H54 (cell line): Measurements from ENCODE around the gene LRMDA.
"Not testable (repeated sequence)": the region's sequence is repeated elsewhere in the genome, so short reads cannot be mapped to it uniquely, and the experiment has no call there.

Experiments used
- DNase-seq: peaks from one replicate; pipeline ENCODE4 v3.0.0; 2011; ENCODE audit warnings: low spot score, mixed read lengths; ENCODE audit not compliant: insufficient read length
- FAIRE-seq: peaks from 3 replicates; lab custom pipeline; 2011; peaks lifted over from hg19 to GRCh38; lab: Jason Lieb, UNC
- POLR2A ChIP-seq: IDR thresholded peaks from 2 replicates; pipeline ENCODE4 v1.6.1; 2011; ENCODE audit warnings: low read depth, mild to moderate bottlenecking, low read length

Gene LRMDA

DNA sequence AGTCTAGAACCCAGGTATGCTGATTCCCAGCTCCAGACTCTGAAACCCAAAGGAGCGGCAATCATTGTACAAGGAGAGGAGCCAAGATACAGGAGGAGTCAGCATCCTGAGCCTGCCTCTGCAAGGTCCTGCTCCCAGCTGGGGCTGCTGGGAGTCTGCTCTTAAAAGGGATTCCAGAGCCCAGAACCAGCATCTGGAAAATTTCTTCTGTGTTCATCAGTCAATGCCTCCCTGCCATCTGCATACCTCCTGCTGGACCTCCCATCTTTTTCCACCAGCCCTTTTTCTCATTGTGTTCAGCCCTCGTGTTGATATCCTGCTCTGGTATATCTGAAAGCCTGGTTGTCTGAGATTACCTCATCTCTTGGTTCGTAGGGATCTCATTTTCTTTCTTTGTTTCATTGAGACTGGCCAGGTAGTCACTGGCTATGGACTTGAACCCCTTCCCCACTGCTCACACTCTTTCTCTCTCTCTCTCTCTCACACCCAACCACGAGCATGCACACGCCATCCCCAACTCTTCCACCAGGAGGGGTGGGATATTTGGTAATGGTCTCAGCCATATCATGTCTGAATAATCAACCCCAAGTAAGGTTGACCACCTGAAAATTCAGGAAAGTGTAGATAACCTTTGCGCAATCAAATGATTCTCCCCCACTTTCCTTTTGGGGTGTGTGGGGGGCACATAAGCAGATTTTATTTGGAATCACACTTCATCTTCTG is 608.8 kb downstream of the LRMDA start:
- FAIRE-seq: no peak
- no peak for TF ChIP-seq POLR2A
- no peak for DNase-seq

- DNase-seq: no peak
- no peak for TF ChIP-seq POLR2A
- FAIRE-seq: no peak
Observed at GRCh38 chr10:76040830-76041220, 609.4 kb downstream of the LRMDA start.

- no peak for TF ChIP-seq POLR2A
- FAIRE-seq (no peak), DNase-seq (no peak)
Observed at GRCh38 chr10:76041551-76041950, 610.1 kb downstream of the LRMDA start.

DNA sequence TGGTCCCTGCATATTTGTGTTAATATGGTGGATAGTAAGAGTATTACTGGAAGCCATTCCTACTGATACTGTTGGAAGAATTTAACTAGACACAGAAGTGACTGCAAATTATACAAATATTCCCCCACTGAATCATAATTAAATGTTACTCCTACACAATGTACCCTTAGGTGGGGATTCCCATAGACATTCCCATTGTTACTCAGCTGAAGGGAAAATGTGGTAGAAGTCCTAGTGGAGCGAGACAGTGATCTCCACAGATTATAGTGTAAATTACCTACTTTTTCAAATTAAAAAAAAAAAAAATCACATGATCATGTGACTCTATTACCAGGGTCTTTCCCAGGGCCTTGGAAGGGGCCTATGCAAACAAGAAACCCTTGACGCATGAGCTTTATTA is 611.8 kb downstream of the LRMDA start:
- TF ChIP-seq POLR2A: no peak
- FAIRE-seq (no peak), DNase-seq (no peak)

DNA sequence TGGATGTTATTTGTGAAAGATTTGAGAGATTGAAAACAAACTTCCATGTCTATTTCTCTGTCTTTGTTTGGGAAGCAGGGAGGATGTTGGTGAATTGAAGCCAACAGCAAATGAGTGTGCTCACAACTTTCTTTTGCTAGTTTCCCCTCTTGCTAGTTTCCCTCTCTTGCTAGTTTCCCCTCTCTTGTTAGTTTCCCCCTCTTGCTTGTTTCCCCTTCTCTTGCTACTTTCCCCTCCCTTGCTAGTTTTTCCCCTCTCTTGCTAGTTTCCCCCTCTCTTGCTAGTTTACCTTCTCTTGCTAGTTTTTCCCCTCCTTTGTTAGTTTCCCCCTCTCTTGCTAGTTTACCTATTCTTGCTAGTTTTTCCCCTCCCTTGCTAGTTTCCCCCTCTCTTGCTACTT is 613.3 kb downstream of the LRMDA start:
- no peak for TF ChIP-seq POLR2A
- DNase-seq (no peak), FAIRE-seq (no peak)

- DNase-seq (no peak), FAIRE-seq (no peak)
- no peak for TF ChIP-seq POLR2A
Observed at GRCh38 chr10:76045174-76045573, 613.8 kb downstream of the LRMDA start.

DNA sequence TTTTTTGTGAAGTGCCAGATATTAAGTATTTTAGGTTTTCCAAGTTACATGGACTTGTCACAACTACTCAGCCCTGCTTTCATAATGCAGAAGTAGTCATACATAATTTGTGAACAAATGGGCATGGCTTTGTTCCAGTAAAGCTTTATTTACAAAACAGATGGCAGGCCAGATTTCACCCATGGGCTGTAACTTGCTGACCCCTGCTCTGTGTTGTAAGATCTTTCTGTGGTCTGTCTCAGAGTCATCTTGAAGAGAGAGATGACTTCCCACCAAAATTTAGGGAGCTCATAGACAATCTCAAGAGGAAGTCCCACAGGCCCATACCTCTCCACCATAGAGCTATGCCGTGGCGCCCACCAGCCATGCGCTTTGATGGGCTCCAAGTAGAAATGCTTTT is 616.1 kb downstream of the LRMDA start:
- DNase-seq: no peak
- TF ChIP-seq POLR2A: no peak
- FAIRE-seq: no peak

GRCh38 chr10:76049581-76050290 is 618.3 kb downstream of the LRMDA start:
- no peak for TF ChIP-seq POLR2A
- FAIRE-seq (no peak), DNase-seq (no peak)

- DNase-seq: no peak
- no peak for FAIRE-seq
- no peak for TF ChIP-seq POLR2A
Observed at GRCh38 chr10:76050291-76050625, 618.8 kb downstream of the LRMDA start.

- TF ChIP-seq POLR2A: no peak
- DNase-seq: no peak
- no peak for FAIRE-seq
Observed at GRCh38 chr10:76051007-76051936, 619.8 kb downstream of the LRMDA start.

DNA sequence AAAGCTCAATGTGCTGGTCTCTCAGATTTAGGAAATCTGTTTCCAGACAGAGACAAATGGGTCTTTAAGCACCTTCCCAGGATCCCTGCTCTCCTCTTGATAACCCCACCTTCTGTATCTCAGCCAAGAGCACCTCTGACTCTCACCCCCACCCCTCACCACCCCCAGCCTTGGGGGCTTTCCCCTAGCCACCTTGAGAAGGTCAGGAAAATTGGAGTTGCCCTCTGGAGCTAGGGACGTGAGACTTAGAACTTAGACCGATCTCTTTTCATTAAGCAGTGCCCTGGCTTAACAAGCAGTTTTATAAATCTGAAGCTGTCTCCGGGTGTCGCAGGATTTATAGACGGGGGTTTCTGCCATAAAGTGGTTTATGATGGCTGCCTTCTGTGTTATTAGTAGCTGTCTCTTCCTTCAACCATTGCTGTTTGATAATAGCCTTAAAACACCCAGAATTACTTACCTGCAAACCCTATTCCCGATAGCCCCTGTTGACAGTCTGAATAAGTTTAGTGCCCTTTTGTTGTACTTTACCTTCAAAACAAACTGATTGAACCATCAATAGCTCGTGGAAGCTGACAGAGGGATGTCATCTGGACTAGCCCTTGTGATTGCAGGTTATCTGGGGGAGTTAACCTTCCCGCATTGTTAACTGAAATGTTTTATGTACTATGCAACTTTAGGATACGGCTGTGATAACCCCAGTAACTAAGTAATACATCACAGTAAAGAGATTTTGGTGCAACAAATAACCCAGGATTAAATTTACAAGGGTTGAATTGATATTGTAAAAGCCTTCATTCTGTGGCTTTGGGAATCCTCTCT is 621.5 kb downstream of the LRMDA start:
- TF ChIP-seq POLR2A: no peak
- no peak for FAIRE-seq
- no peak for DNase-seq

DNA sequence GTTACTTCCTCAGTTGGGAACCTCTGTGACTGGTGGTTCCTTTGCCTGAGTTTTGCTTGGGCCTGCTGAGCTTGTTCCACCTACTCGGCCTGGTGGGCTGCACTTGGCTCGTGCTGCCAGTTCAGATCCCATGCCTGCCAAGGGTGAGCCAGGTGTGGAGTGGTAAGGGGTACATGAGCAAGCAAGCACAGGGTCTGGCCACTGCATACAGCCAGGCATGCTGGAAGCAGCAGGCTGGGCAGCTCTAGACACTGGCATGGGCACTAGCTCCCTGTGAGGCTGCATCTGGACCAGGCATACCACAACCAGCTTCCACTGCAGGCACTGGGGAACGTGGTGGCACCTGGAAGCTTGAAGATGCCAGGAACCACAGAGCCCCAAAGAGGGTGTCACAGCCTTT is 624.0 kb downstream of the LRMDA start:
- TF ChIP-seq POLR2A: no peak
- DNase-seq (no peak), FAIRE-seq (no peak)

- DNase-seq: no peak
- no peak for FAIRE-seq
- TF ChIP-seq POLR2A: no peak
Observed at GRCh38 chr10:76055963-76056362, 624.5 kb downstream of the LRMDA start.

DNA sequence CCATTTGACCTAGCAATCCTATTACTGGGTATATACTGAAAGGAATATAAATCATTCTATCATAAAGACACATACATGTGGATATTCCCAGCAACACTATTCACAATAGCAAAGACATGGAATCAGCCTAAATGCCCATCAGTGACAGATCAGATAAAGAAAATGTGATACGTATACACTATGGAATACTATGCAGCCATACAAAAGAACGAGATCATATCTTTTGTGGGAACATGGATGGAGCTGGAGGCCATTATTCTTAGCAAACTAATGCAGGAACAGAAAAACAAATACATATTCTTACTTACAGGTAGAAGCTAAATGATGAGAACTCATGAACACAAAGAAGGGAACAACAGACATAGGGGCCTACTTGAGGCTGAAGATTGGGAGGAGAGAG is 629.6 kb downstream of the LRMDA start:
- not testable (repeated sequence) for FAIRE-seq

More for the DNA sequence above, 629.6 kb downstream of the LRMDA start:
- not testable (repeated sequence) for DNase-seq
